ENCODE results near the gene ABCF2. TPM values are rescaled to one million over a fixed set of nuclear protein-coding genes. Genes with fewer than 3 reads are reported as not detected.

The ABCF2 gene
- total RNA-seq = 27.9 TPM

DNA sequence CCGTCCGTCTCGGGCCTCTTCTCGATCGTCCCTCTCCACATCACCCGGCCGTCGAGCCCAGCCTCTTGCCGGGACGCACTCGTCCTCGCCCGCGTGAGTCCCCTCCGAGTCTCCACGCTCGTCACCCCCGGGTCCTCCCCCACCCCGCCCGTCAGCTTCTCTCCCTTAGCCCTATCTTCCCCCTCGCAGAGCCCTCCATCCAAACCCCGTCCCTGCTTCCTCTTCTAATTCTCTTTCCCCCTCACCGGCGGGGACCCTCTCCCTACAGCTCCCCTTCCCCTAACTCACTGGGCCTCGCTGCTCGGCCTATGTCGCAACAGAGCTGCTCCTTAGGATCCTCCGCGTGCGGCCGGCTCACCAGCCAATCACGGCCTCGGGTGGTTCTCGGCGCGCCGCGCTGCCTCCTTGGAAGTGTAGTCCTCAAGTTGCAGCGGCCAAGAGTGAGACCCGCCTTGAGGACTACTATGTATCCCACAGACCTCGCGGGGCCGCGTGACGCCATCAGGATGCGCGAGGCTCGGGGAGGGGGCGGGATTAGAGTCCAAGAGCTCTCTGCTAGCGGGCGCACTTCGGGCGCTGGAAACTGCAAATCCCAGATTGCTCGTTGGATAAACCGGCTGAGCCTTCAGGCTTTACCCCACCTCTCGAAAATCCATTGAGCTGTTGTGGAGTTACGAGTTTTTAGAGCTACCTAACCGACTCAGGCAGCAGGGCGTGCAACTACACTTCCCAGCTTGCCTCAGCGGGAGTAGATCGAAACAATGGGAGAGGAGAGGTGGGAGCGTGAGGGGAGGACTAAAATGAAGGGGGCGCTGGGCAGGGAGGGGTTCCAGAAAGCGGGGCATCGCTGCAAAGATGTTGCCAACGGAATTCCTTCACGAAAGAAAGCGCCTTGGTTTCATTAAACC, at the start of gene ABCF2:
ABCF2 (minus strand) TSS at position 331 of the 908 bp plus-strand sequence. CDS start 747 bp downstream, outside the sequence.

GRCh38 chr7:151248346-151249033, 21.5 kb upstream of the ABCF2 start, which contains the start of gene SMARCD3:
SMARCD3 (minus strand) TSS chr7:151248694; CDS start chr7:151248562, 132 bp downstream.

DNA sequence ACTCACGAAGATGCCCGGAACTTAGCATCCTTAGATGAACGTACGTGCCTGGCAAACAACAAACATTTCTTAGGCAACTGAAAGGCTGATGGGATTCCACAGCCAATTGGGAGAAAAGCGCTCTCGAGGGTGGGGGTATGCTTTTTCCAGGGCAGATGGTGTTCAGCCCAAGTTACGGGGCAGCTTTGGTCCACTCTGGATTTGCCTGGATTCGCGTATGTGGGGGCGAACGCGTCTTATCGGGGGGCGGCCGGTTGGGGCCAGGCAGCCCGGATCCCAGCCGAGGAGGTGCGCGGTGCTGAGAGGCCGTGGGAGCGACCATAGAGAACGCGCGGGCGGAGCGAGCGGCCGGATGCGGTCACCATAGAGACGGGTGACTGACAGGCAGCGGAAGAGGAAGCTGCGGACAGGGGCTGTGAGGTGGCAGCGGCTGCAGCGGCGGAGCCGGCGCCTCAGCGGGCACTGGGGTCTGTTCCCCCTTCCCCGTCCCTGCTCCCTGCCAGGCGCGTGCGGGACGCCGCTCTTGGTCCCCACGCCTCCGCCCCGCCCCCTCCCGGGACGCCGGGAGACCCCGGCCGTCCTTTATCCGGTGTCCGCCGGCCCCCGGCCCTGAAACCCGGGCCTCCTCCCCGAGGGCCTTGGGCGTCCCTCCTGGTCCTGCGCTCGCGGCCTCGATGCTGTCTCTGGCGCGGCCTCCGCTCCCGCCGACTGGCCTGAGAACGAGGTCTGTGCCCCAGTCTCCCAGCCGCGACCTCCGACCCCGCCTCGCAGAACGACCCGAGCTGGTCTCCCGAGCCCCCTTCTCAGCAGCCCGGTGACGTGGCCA, 5.3 kb upstream of the ABCF2 start, which contains the start of gene CHPF2:
CHPF2 (plus strand) TSS at position 393 of the 826 bp plus-strand sequence. CDS start 1,529 bp downstream, outside the sequence.

DNA sequence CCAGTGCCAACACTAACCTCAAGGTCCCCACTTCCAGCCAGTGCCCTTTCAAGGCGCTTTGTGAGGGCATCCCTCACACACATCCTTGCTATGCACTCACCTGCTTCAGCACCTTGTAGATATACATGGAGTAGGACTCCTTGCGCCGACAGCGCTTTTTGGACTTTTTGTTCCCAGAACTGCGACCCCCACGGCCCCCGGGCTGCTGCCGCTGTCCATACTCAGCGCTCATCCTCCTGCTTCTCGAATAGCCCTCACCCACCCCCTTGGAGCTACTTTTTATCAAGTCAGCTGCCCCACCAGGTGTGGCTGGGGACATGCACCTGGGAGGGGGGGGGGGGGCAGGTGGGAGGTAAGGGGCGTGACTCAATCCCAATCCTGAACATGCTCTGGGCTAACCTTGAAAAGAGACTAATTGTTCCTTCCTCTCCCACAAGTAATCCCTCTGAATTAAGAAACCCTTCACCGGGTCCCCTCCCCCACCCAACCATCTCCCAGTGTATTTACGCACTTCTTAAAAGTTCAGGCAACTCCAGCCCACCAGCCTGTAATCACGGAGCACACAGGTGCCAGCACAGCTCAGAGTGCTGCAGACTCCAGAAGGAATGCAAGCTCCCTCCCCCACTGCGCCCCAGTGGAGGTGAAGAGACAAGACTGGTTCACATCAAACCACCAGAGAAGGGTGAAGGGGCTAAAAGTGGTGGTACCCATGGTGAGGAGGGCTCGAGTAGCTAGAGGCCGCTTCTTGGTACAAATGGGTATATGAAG, 16.7 kb downstream of the ABCF2 start, which contains the start of gene H2BK1:
H2BK1 (minus strand) TSS at position 402 of the 768 bp plus-strand sequence; CDS start at position 232, 170 bp downstream.

DNA sequence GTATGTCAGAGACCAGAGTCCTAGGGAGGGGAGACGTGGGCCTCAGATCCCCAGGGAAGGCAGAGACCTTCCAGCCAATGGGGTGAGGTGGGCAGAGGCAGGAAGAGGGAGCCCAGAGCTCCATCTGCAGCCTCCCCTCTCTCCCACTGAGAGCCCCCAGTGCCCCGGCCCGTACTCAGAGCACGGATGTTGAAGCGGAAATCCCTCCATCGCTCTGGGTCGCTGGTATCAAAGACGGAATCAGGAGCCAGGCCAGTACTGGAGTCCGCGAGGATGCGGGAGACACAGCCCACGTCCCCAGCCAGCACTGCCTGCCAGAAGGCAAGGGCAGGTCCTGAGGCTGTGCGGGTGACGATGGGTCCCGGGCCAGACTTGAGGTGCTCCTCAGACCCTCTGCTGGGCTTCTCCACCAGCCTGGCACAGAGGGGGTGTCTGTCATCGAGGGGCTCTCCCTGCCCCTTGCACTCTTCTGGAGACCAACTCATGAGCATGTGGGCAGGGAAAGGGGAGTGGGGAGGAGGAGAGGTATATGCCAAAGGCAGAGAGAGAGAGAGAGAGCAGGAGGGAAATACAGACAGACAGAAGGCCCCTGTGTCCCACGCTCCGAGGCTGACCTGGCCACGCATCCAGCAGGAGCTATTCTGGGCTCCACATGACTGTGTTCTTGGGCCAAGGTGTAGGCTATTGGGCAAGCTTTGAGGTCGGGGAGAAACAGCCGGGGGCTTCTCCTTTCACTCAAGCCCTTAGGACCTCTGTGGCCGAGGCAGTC, 40.2 kb downstream of the ABCF2 start, which contains the start of gene ASB10:
ASB10 (minus strand) TSS at position 611 of the 769 bp plus-strand sequence; CDS start at position 491, 120 bp downstream.

GRCh38 chr7:151167197-151167961, 59.6 kb downstream of the ABCF2 start, which contains the start of gene GBX1:
GBX1 (minus strand) TSS chr7:151167694; CDS start chr7:151167548, 146 bp downstream.

Other genes with a start within 250 kb of the ABCF2 start
- 17.2 TPM for gene KCNH2, start 248.9 kb downstream of the ABCF2 start, total RNA-seq
- gene NOS3, start 236.2 kb downstream of the ABCF2 start, total RNA-seq = 1.3 TPM
- 2.8 TPM for gene ATG9B, start 202.7 kb downstream of the ABCF2 start, total RNA-seq
- 67.6 TPM for gene ABCB8, start 198.8 kb downstream of the ABCF2 start, total RNA-seq
- 2.5 TPM for gene ASIC3, start 178.7 kb downstream of the ABCF2 start, total RNA-seq
- gene CDK5, start 169.3 kb downstream of the ABCF2 start, total RNA-seq = 36.6 TPM
- gene SLC4A2, start 167.6 kb downstream of the ABCF2 start, total RNA-seq = 10.6 TPM
- gene FASTK, start 146.4 kb downstream of the ABCF2 start, total RNA-seq = 53.5 TPM
- gene TMUB1, start 143.7 kb downstream of the ABCF2 start, total RNA-seq = 8.5 TPM
- gene AGAP3, start 140.7 kb downstream of the ABCF2 start, total RNA-seq = 106 TPM
- gene GBX1, start 59.5 kb downstream of the ABCF2 start, total RNA-seq = not detected
- not detected for gene ASB10, start 40.0 kb downstream of the ABCF2 start, total RNA-seq
- gene H2BK1, start 16.7 kb downstream of the ABCF2 start, total RNA-seq = not detected
- gene CHPF2, start 5.3 kb upstream of the ABCF2 start, total RNA-seq = 24.4 TPM
- gene SMARCD3, start 21.5 kb upstream of the ABCF2 start, total RNA-seq = 154 TPM
- 60.1 TPM for gene NUB1, start 114.6 kb upstream of the ABCF2 start, total RNA-seq
- 121 TPM for gene WDR86, start 182.8 kb upstream of the ABCF2 start, total RNA-seq
- gene CRYGN, start 212.9 kb upstream of the ABCF2 start, total RNA-seq = not detected